Endothelial cell of hepatic sinusoid (primary cell): Measurements from ENCODE around the gene ZNF346.

ENCODE experiments used
- in situ Hi-C: cut with HindIII; loops from 2 replicates; pipeline ENCODE4 v1.10.0; 2017; ENCODE audit warnings: low sequenced_read_pairs

ZNF346 gene

GRCh38 chr5:177065491-177065890 lies 43.0 kb downstream of the ZNF346 start:
- in situ Hi-C loops, result no loop called here

- in situ Hi-C loops, result no loop called here
Observed at GRCh38 chr5:177066224-177066623, 43.7 kb downstream of the ZNF346 start.

GRCh38 chr5:177067503-177067902 lies 45.0 kb downstream of the ZNF346 start:
- in situ Hi-C loops, result no loop called here

- in situ Hi-C loops, result loop anchor here (5.0 kb wide), 3 partner anchors 33 to 88 kb away; no protein-coding TSS in a partner anchor
Observed at GRCh38 chr5:177070536-177071191, 48.2 kb downstream of the ZNF346 start.

GRCh38 chr5:177071666-177072385 lies 49.3 kb downstream of the ZNF346 start:
- in situ Hi-C loops, result loop anchor here (5.0 kb wide), 3 partner anchors 35 to 90 kb away; no protein-coding TSS in a partner anchor

- in situ Hi-C loops, result no loop called here
Observed at GRCh38 chr5:177077335-177077734, 54.8 kb downstream of the ZNF346 start.

- in situ Hi-C loops, result no loop called here
Observed at GRCh38 chr5:177079606-177080005, 57.1 kb downstream of the ZNF346 start.

GRCh38 chr5:177080265-177080664 lies 57.8 kb downstream of the ZNF346 start:
- in situ Hi-C loops, result no loop called here

GRCh38 chr5:177081859-177082258 lies 59.4 kb downstream of the ZNF346 start:
- in situ Hi-C loops, result no loop called here

GRCh38 chr5:177083357-177083756 lies 60.9 kb downstream of the ZNF346 start:
- in situ Hi-C loops, result no loop called here

- in situ Hi-C loops, result no loop called here
Observed at GRCh38 chr5:177084175-177084574, 61.7 kb downstream of the ZNF346 start.

GRCh38 chr5:177085985-177086653 lies 63.6 kb downstream of the ZNF346 start:
- in situ Hi-C loops, result no loop called here

GRCh38 chr5:177086654-177087397 lies 64.3 kb downstream of the ZNF346 start, which contains the start of gene FGFR4:
TSS of gene FGFR4 (plus strand) at chr5:177086915. CDS start at chr5:177089603, 2,688 bp downstream.
- in situ Hi-C loops, result no loop called here

GRCh38 chr5:177087398-177088005 lies 65.0 kb downstream of the ZNF346 start:
- in situ Hi-C loops, result no loop called here

- in situ Hi-C loops, result no loop called here
Observed at GRCh38 chr5:177089127-177089526, 66.6 kb downstream of the ZNF346 start.

GRCh38 chr5:177089825-177090641 lies 67.5 kb downstream of the ZNF346 start:
- in situ Hi-C loops, result no loop called here

- in situ Hi-C loops, result no loop called here
Observed at GRCh38 chr5:177090813-177091212, 68.3 kb downstream of the ZNF346 start.

- in situ Hi-C loops, result no loop called here
Observed at GRCh38 chr5:177091232-177091631, 68.7 kb downstream of the ZNF346 start.

GRCh38 chr5:177092178-177093081 lies 69.9 kb downstream of the ZNF346 start:
- in situ Hi-C loops, result no loop called here
